Keratinocyte (primary cell): ENCODE measurements around the gene GPN1.
"Not testable (repeated sequence)": the region's sequence is repeated elsewhere in the genome, so short reads cannot be mapped to it uniquely, and the experiment has no call there.

Experiments
- CTCF ChIP-seq, 3 experiments: IDR thresholded peaks in 1 of 3; conservative IDR thresholded peaks in 1 of 3; optimal IDR thresholded peaks in 1 of 3; 2 replicates in 2 of 3; 3 replicates in 1 of 3; pipeline versions ENCODE3 to v1.5.1; 2011; ENCODE audit warnings: low read length in 3 of 3, mild to moderate bottlenecking in 3 of 3, moderate library complexity in 2 of 3, control low read depth in 1 of 3, inconsistent platforms in 1 of 3; ENCODE audit not compliant: insufficient read depth in 2 of 3; ENCODE audit errors: extremely low read depth in 1 of 3
- EZH2 ChIP-seq: IDR thresholded peaks from one replicate; pipeline ENCODE4 v1.6.1; 2012; ENCODE audit warnings: inconsistent platforms, mild to moderate bottlenecking, low read length, moderate library complexity

- not testable (repeated sequence) for TF ChIP-seq CTCF (optimal IDR thresholded peaks at IDR 0.05 in 1 of 3, IDR thresholded peaks at IDR 0.05 in 1 of 3, conservative IDR thresholded peaks at IDR 0.05 in 1 of 3; ENCODE audit: extremely low read depth in 1 of 3, insufficient read depth in 2 of 3, low read length in 3 of 3); EZH2
Observed at GRCh38 chr2:27626921-27627320, 1.9 kb upstream of the GPN1 start.
